GM06990 (cell line): ENCODE data around the gene CAPN10.

Source experiments
- DNase-seq: peaks from one replicate; pipeline ENCODE4 v3.0.0-alpha.2; 2011; ENCODE audit not compliant: insufficient read length; ENCODE audit errors: extremely low read depth
- H3K27me3 ChIP-seq: replicated peaks from 2 replicates; pipeline ENCODE4 v1.6.0; 2011; ENCODE audit warnings: low read length; ENCODE audit not compliant: control insufficient read depth, insufficient read depth
- H3K36me3 ChIP-seq: 2 replicates; pipeline ENCODE4 v1.5.1; 2011; ENCODE audit warnings: low read length; ENCODE audit not compliant: control insufficient read depth, insufficient read depth
- H3K4me3 ChIP-seq: replicated peaks from 2 replicates; pipeline ENCODE4 v1.5.1; 2011; ENCODE audit warnings: low read depth, mild to moderate bottlenecking, control low read depth, low read length
- CTCF ChIP-seq: IDR thresholded peaks from 2 replicates; pipeline ENCODE4 v1.5.1; 2011; ENCODE audit warnings: low read length, control low read depth, mild to moderate bottlenecking, inconsistent platforms; ENCODE audit not compliant: insufficient read depth, poor library complexity, severe bottlenecking

The CAPN10 gene

GRCh38 chr2:240637116-240637900 lies 50.8 kb downstream of the CAPN10 start:
- Histone ChIP-seq H3K36me3 (no peaks in the 10 kb centered on the region), H3K4me3 (no peak overlapping the region), H3K27me3 (no peaks in the 10 kb centered on the region)
- DNase-seq = no peak
- no peak for TF ChIP-seq CTCF

- Histone ChIP-seq H3K36me3 (no peaks in the 10 kb centered on the region), H3K27me3 (no peaks in the 10 kb centered on the region), H3K4me3 (no peak overlapping the region)
- TF ChIP-seq CTCF = no peak
- DNase-seq = no peak
Observed at GRCh38 chr2:240637901-240638345, 51.4 kb downstream of the CAPN10 start.

GRCh38 chr2:240638512-240639160 lies 52.1 kb downstream of the CAPN10 start:
- no peaks in the 10 kb centered on the region for H3K36me3 ChIP-seq
- TF ChIP-seq CTCF = no peak
- no peak for DNase-seq
- H3K27me3 ChIP-seq = no peaks in the 10 kb centered on the region
- no peak overlapping the region for H3K4me3 ChIP-seq

- DNase-seq = no peak
- Histone ChIP-seq H3K36me3 (no peaks in the 10 kb centered on the region), H3K4me3 (no peak overlapping the region), H3K27me3 (no peaks in the 10 kb centered on the region)
- no peak for TF ChIP-seq CTCF
Observed at GRCh38 chr2:240639566-240639965, 53.0 kb downstream of the CAPN10 start.

- H3K4me3 ChIP-seq = no peak overlapping the region
- no peaks in the 10 kb centered on the region for H3K27me3 ChIP-seq
- no peak for DNase-seq
- TF ChIP-seq CTCF = no peak
- no peaks in the 10 kb centered on the region for H3K36me3 ChIP-seq
Observed at GRCh38 chr2:240640939-240641338, 54.4 kb downstream of the CAPN10 start.
